Loucy (cell line): ENCODE data around the gene LENG8.

ENCODE experiments used
- EZH2phosphoT487 ChIP-seq: fragments of 200-600 bp; IDR thresholded peaks from 2 replicates; pipeline ENCODE4 v1.6.1; 2018; ENCODE audit warnings: antibody characterized with exemption, mild to moderate bottlenecking, moderate library complexity, borderline replicate concordance
- TF ChIP-seq, protein P1 (sequence below): fragments of 200-600 bp; sonication (generic); conservative IDR thresholded peaks from 2 replicates; pipeline ENCODE4 v1.5.1; 2014; ENCODE audit warnings: mild to moderate bottlenecking, antibody characterized with exemption, low read length

DNA sequence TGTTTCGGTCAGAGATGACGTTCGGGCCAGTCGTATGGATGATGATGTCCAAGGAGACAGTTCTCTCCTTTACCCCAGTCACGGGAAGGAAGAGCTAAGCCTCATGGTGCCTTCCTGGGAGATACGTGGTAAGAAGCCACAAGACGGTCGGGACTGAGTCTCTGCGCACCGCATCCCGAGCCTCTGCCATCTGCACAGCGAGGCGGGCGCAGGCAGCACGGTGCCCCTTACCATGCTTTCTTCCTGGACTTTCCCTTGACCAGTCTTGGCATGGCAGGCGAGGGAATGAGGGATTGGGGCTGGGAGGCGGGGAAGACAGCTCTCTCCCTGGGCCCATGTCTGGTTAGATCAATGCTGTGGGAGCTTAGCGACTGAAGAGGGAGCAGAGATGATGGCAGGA lies 43.6 kb downstream of the LENG8 start:
- TF ChIP-seq, protein P1, sequence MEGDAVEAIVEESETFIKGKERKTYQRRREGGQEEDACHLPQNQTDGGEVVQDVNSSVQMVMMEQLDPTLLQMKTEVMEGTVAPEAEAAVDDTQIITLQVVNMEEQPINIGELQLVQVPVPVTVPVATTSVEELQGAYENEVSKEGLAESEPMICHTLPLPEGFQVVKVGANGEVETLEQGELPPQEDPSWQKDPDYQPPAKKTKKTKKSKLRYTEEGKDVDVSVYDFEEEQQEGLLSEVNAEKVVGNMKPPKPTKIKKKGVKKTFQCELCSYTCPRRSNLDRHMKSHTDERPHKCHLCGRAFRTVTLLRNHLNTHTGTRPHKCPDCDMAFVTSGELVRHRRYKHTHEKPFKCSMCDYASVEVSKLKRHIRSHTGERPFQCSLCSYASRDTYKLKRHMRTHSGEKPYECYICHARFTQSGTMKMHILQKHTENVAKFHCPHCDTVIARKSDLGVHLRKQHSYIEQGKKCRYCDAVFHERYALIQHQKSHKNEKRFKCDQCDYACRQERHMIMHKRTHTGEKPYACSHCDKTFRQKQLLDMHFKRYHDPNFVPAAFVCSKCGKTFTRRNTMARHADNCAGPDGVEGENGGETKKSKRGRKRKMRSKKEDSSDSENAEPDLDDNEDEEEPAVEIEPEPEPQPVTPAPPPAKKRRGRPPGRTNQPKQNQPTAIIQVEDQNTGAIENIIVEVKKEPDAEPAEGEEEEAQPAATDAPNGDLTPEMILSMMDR, result no peak
- no peak for TF ChIP-seq EZH2phosphoT487
